H9 (cell line): ENCODE measurements around the gene NSMF. TPM values are rescaled to one million over a fixed set of nuclear protein-coding genes. Genes with fewer than 3 reads are reported as not detected.

ENCODE experiments used
- DNase-seq: peaks from one replicate; pipeline ENCODE4 v3.0.0-alpha.2; 2017
- H2AFZ ChIP-seq: one replicate; pipeline ENCODE4 v1.6.1; 2013; ENCODE audit warnings: mild to moderate bottlenecking, low read length, control low read depth, moderate library complexity
- H2AK5ac ChIP-seq: 2 replicates; pipeline ENCODE4 v1.6.1; 2013; ENCODE audit warnings: low read length, control low read depth, mixed read lengths; ENCODE audit not compliant: insufficient read length
- H2BK120ac ChIP-seq: one replicate; pipeline ENCODE4 v1.6.1; 2013; ENCODE audit warnings: low read depth, mild to moderate bottlenecking, low read length, control low read depth, inconsistent platforms; ENCODE audit not compliant: poor library complexity, severe bottlenecking
- H2BK12ac ChIP-seq: 2 replicates; pipeline ENCODE4 v1.6.1; 2013; ENCODE audit warnings: low read length, control low read depth, mixed read lengths, low read depth; ENCODE audit not compliant: insufficient read length
- H2BK15ac ChIP-seq: 2 replicates; pipeline ENCODE4 v1.6.1; 2013; ENCODE audit warnings: low read depth, low read length, control low read depth
- H2BK20ac ChIP-seq: one replicate; pipeline ENCODE4 v1.6.1; 2013; ENCODE audit warnings: low read depth, mild to moderate bottlenecking, low read length, control low read depth, inconsistent platforms; ENCODE audit not compliant: poor library complexity, severe bottlenecking
- H2BK5ac ChIP-seq: 2 replicates; pipeline ENCODE4 v1.6.1; 2013; ENCODE audit warnings: low read length, control low read depth, mixed read lengths; ENCODE audit not compliant: insufficient read length
- H3K14ac ChIP-seq: 2 replicates; pipeline ENCODE4 v1.6.1; 2013; ENCODE audit warnings: low read length, control low read depth; ENCODE audit not compliant: insufficient read depth
- H3K18ac ChIP-seq: 2 replicates; pipeline ENCODE4 v1.6.1; 2013; ENCODE audit warnings: low read depth, mild to moderate bottlenecking, mixed read lengths, low read length, control low read depth; ENCODE audit not compliant: insufficient read length
- H3K23ac ChIP-seq: 2 replicates; pipeline ENCODE4 v1.6.1; 2013; ENCODE audit warnings: low read length, control low read depth, mixed read lengths, low read depth; ENCODE audit not compliant: insufficient read length
- H3K23me2 ChIP-seq: 2 replicates; pipeline ENCODE4 v1.6.1; 2013; ENCODE audit warnings: low read depth, mild to moderate bottlenecking, mixed read lengths, low read length, control low read depth; ENCODE audit not compliant: insufficient read length, poor library complexity, severe bottlenecking
- H3K27ac ChIP-seq: 2 replicates; pipeline ENCODE4 v1.5.1; 2013; ENCODE audit warnings: low read length, control low read depth, mixed read lengths, low read depth; ENCODE audit not compliant: insufficient read length
- H3K27me3 ChIP-seq: 2 replicates; pipeline ENCODE4 v1.6.1; 2013; ENCODE audit warnings: low read length, control low read depth, inconsistent platforms; ENCODE audit not compliant: insufficient read depth
- H3K4ac ChIP-seq: 2 replicates; pipeline ENCODE4 v1.6.1; 2013; ENCODE audit warnings: low read depth, mild to moderate bottlenecking, control low read depth, inconsistent platforms, low read length, moderate library complexity
- H3K4me1 ChIP-seq: 2 replicates; pipeline ENCODE4 v1.6.1; 2013; ENCODE audit warnings: low read length, control low read depth, inconsistent platforms; ENCODE audit not compliant: insufficient read depth
- H3K4me2 ChIP-seq: 2 replicates; pipeline ENCODE4 v1.6.1; 2013; ENCODE audit warnings: low read length, control low read depth, mixed read lengths; ENCODE audit not compliant: insufficient read length, insufficient read depth
- H3K56ac ChIP-seq: 2 replicates; pipeline ENCODE4 v1.6.1; 2013; ENCODE audit warnings: low read depth, mild to moderate bottlenecking, mixed read lengths, low read length, control low read depth; ENCODE audit not compliant: insufficient read length
- H3K79me1 ChIP-seq: 2 replicates; pipeline ENCODE4 v1.6.1; 2013; ENCODE audit warnings: low read depth, mild to moderate bottlenecking, moderate library complexity, low read length, control low read depth, inconsistent platforms; ENCODE audit not compliant: insufficient read depth, poor library complexity, severe bottlenecking
- H3K79me2 ChIP-seq: 2 replicates; pipeline ENCODE4 v1.6.1; 2013; ENCODE audit warnings: low read length, control low read depth, inconsistent platforms; ENCODE audit not compliant: insufficient read depth
- H3K9ac ChIP-seq: 2 replicates; pipeline ENCODE4 v1.6.1; 2013; ENCODE audit warnings: low read length, control low read depth, mixed read lengths; ENCODE audit not compliant: insufficient read length; ENCODE audit errors: extremely low read depth
- H3K9me3 ChIP-seq: one replicate; pipeline ENCODE4 v1.6.1; 2013; ENCODE audit warnings: low read depth, low read length, inconsistent platforms; ENCODE audit not compliant: control insufficient read depth
- H3T11ph ChIP-seq: one replicate; pipeline ENCODE4 v1.6.1; 2013; ENCODE audit warnings: mild to moderate bottlenecking, low read length, control low read depth, inconsistent platforms
- H4K20me1 ChIP-seq: one replicate; pipeline ENCODE4 v1.6.1; 2013; ENCODE audit not compliant: control insufficient read depth, insufficient read length, insufficient read depth
- H4K5ac ChIP-seq: 2 replicates; pipeline ENCODE4 v1.6.1; 2013; ENCODE audit warnings: low read depth, mild to moderate bottlenecking, mixed read lengths, low read length, control low read depth; ENCODE audit not compliant: insufficient read length
- H4K8ac ChIP-seq: replicated peaks from 2 replicates; pipeline ENCODE4 v1.6.1; 2013; ENCODE audit warnings: low read length, control low read depth, mixed read lengths, low read depth; ENCODE audit not compliant: insufficient read length
- H4K91ac ChIP-seq: 2 replicates; pipeline ENCODE4 v1.6.1; 2013; ENCODE audit warnings: low read depth, mild to moderate bottlenecking, moderate library complexity, mixed read lengths, low read length, control low read depth; ENCODE audit not compliant: insufficient read length
- H3K27ac Mint-ChIP-seq, 3 experiments: 2 replicates in 2 of 3; 3 replicates in 1 of 3; pipeline ENCODE4 v1.8.0; 2020 to 2021; ENCODE audit warnings: mixed read lengths in 3 of 3, mild to moderate bottlenecking in 1 of 3, moderate library complexity in 1 of 3
- H3K27me3 Mint-ChIP-seq: 2 replicates; pipeline ENCODE4 v1.8.0; 2021; ENCODE audit warnings: low read depth, mild to moderate bottlenecking, moderate library complexity, mixed read lengths
- H3K36me3 Mint-ChIP-seq, 3 experiments: 2 replicates in 2 of 3; 3 replicates in 1 of 3; pipeline ENCODE4 v1.8.0; 2020 to 2021; ENCODE audit warnings: low read depth in 3 of 3, mixed read lengths in 3 of 3; ENCODE audit not compliant: insufficient read depth in 1 of 3
- H3K4me1 Mint-ChIP-seq, 2 experiments: 2 replicates each; pipeline ENCODE4 v1.8.0; 2020; ENCODE audit warnings: mixed read lengths in 2 of 2
- H3K4me3 Mint-ChIP-seq, 2 experiments: 2 replicates in 1 of 2; 3 replicates in 1 of 2; pipeline ENCODE4 v1.8.0; 2020 to 2021; ENCODE audit warnings: mild to moderate bottlenecking in 2 of 2, mixed read lengths in 2 of 2, moderate library complexity in 1 of 2
- H3K9me3 Mint-ChIP-seq, 2 experiments: 2 replicates in 1 of 2; 3 replicates in 1 of 2; pipeline ENCODE4 v1.8.0; 2020; ENCODE audit warnings: mild to moderate bottlenecking in 2 of 2, mixed read lengths in 2 of 2, moderate library complexity in 1 of 2
- CTCF ChIP-seq: fragments of 200-600 bp; sonication (generic); conservative IDR thresholded peaks from 3 replicates; pipeline ENCODE4 v1.8.0; 2021; ENCODE audit warnings: antibody characterized with exemption, mild to moderate bottlenecking
- WGBS: extraction: QIAGEN DNeasy Blood & Tissue Kit; methylation state at CpG from one replicate; pipeline ENCODE4 v1.1.7; 2013; ENCODE audit warnings: missing lambda C conversion rate, low lambda C conversion rate, mixed read lengths; ENCODE audit not compliant: insufficient read length; ENCODE audit errors: extremely low coverage; 5-methylcytosine and 5-hydroxymethylcytosine counted together
- total RNA-seq: library from RNA; stranded (reverse); gene quantifications from 2 replicates; pipeline ENCODE4 v1.2.1, GENCODE V29; 2021

The NSMF gene
- total RNA-seq, 1 experiment from 2014 or later, result 46.3 TPM

- peaks cover 0 to 2% (median 0%) of the 10 kb centered on the region in 3 experiments; a peak in 1 of 7 replicates for H3K36me3 Mint-ChIP-seq
- no peaks in the 10 kb centered on the region for H3K9me3 ChIP-seq
- H4K5ac ChIP-seq, result no peak overlapping the region
- no peak overlapping the region for H3K56ac ChIP-seq
- H3K27me3 ChIP-seq, result no peaks in the 10 kb centered on the region
- H3K18ac ChIP-seq, result no peak overlapping the region
- H3K23me2 ChIP-seq, result no peaks in the 10 kb centered on the region
- H4K91ac ChIP-seq, result no peak overlapping the region
- H3K4me1 ChIP-seq, result no peaks in the 10 kb centered on the region
- peaks cover 8% of the 10 kb centered on the region for H3K27me3 Mint-ChIP-seq
- no peak overlapping the region for H3K27ac Mint-ChIP-seq
- no CpG with 5 or more reads among the region's 38 CpGs for WGBS
- H3K4me3 Mint-ChIP-seq, result no peak overlapping the region
- peaks cover 4 to 5% of the 10 kb centered on the region in 2 experiments; a peak in 3 of 4 replicates for H3K4me1 Mint-ChIP-seq
- H3K4ac ChIP-seq, result no peak overlapping the region
- H3K9me3 Mint-ChIP-seq, result peaks cover 2% of the 10 kb centered on the region in 2 experiments; a peak in 4 of 5 replicates
- H2BK5ac ChIP-seq, result no peak overlapping the region
- no peak overlapping the region for H3T11ph ChIP-seq
- H3K79me2 ChIP-seq, result no peaks in the 10 kb centered on the region
- no peak overlapping the region for H2AFZ ChIP-seq
- H2BK20ac ChIP-seq, result no peak overlapping the region
- H2BK12ac ChIP-seq, result no peak overlapping the region
- H2BK15ac ChIP-seq, result no peak overlapping the region
- H3K23ac ChIP-seq, result no peak overlapping the region
- no peak overlapping the region for H2AK5ac ChIP-seq
- no peak overlapping the region for H4K8ac ChIP-seq
- no peaks in the 10 kb centered on the region for H3K79me1 ChIP-seq
- no peak for TF ChIP-seq CTCF
- H3K27ac ChIP-seq, result no peak overlapping the region
- H2BK120ac ChIP-seq, result no peak overlapping the region
- DNase-seq, result peak; percentile 25
- H3K9ac ChIP-seq, result no peak overlapping the region
- H3K4me2 ChIP-seq, result no peak overlapping the region
- no peak overlapping the region; the same call in 1 of the 2 replicates for H3K14ac ChIP-seq
- no peaks in the 10 kb centered on the region for H4K20me1 ChIP-seq
These were observed 21.9 kb upstream of the NSMF start for GRCh38 chr9:137480686-137481683.
